SK-N-SH (cell line): ENCODE results near the gene BNC2. TPM values are rescaled to one million over a fixed set of nuclear protein-coding genes. Genes with fewer than 3 reads are reported as not detected.
A peak's percentile ranks its signal among the peaks of the same experiment; 100 is the strongest.
"Not testable (repeated sequence)": the region's sequence is repeated elsewhere in the genome, so short reads cannot be mapped to it uniquely, and the experiment has no call there.

Experiments used
- CTCF ChIA-PET: fragments of 300-600, 350-600 bp; formaldehyde crosslinking; extraction: SDS; loops from one replicate; lab custom pipeline; 2021; lab: Yijun Ruan, JAX
- POLR2A ChIA-PET: fragments of 350-600 bp; sonication (Branson Sonifier 250); formaldehyde crosslinking; extraction: SDS; loops from one replicate; lab custom pipeline; 2020; ENCODE audit warnings: antibody characterized with exemption, inconsistent platforms; lab: Yijun Ruan, JAX
- DNase-seq: peaks from one replicate; pipeline ENCODE4 v3.0.0; 2012
- H2AFZ ChIP-seq: fragments of 200-600 bp; sonication (generic); 2 replicates; pipeline ENCODE4 v1.8.1; 2016; ENCODE audit warnings: antibody characterized with exemption, mild to moderate bottlenecking, low read depth
- H3F3A ChIP-seq: fragments of 200-600 bp; sonication (generic); replicated peaks from 2 replicates; pipeline ENCODE3; 2016; ENCODE audit warnings: antibody characterized with exemption, mild to moderate bottlenecking; ENCODE audit not compliant: insufficient read depth
- H3K27ac ChIP-seq, 2 experiments: fragments of 200-500 bp in 1 of 2; fragments of 200-600 bp in 1 of 2; sonication (Bioruptor generic) in 1 of 2; sonication (generic), shearing (Covaris generic) in 1 of 2; 2 replicates each; pipeline versions ENCODE4 v1.5.1 to v1.6.1; 2014 to 2016; ENCODE audit warnings: low read depth in 2 of 2, inconsistent platforms in 1 of 2, low read length in 1 of 2, mild to moderate bottlenecking in 1 of 2, mixed read lengths in 1 of 2
- H3K27me3 ChIP-seq: fragments of 200-600 bp; sonication (generic), shearing (Covaris generic); 2 replicates; pipeline ENCODE4 v1.6.1; 2016; ENCODE audit warnings: mixed run types; ENCODE audit not compliant: insufficient read depth
- H3K36me3 ChIP-seq, 2 experiments: fragments of 200-500 bp in 1 of 2; fragments of 200-600 bp in 1 of 2; sonication (Bioruptor generic) in 1 of 2; sonication (generic) in 1 of 2; replicated peaks in 1 of 2; 2 replicates each; pipeline versions ENCODE3 to v1.5.1; 2014 to 2016; ENCODE audit warnings: low read length in 1 of 2, mild to moderate bottlenecking in 1 of 2; ENCODE audit not compliant: insufficient read depth in 2 of 2, control insufficient read depth in 1 of 2
- H3K4me1 ChIP-seq, 2 experiments: fragments of 200-500 bp in 1 of 2; fragments of 200-600 bp in 1 of 2; sonication (Bioruptor generic) in 1 of 2; sonication (generic), shearing (Covaris generic) in 1 of 2; 2 replicates each; pipeline versions ENCODE4 v1.5.1 to v1.6.1; 2014 to 2016; ENCODE audit warnings: low read depth in 1 of 2, low read length in 1 of 2, mixed run types in 1 of 2; ENCODE audit not compliant: insufficient read depth in 2 of 2, control insufficient read depth in 1 of 2
- H3K4me2 ChIP-seq: fragments of 200-600 bp; sonication (generic), shearing (Covaris generic); 2 replicates; pipeline ENCODE4 v1.6.1; 2017; ENCODE audit warnings: mixed run types
- H3K4me3 ChIP-seq, 2 experiments: fragments of 200-500 bp in 1 of 2; fragments of 200-600 bp in 1 of 2; sonication (Bioruptor generic) in 1 of 2; sonication (generic), shearing (Covaris generic) in 1 of 2; 2 replicates each; pipeline versions ENCODE4 v1.5.1 to v1.8.1; 2014 to 2016; ENCODE audit warnings: low read depth in 2 of 2, inconsistent platforms in 1 of 2, low read length in 1 of 2, mild to moderate bottlenecking in 1 of 2, mixed read lengths in 1 of 2, moderate library complexity in 1 of 2
- H3K79me2 ChIP-seq: fragments of 200-600 bp; sonication (generic); 2 replicates; pipeline ENCODE4 v1.8.1; 2017; ENCODE audit warnings: mild to moderate bottlenecking; ENCODE audit not compliant: insufficient read depth
- H3K9ac ChIP-seq: fragments of 200-600 bp; sonication (generic); 2 replicates; pipeline ENCODE4 v1.6.1; 2017; ENCODE audit warnings: mixed run types
- H3K9me2 ChIP-seq: fragments of 200-600 bp; sonication (generic); 2 replicates; pipeline ENCODE4 v1.6.1; 2017; ENCODE audit warnings: mixed run types
- H3K9me3 ChIP-seq: fragments of 200-600 bp; sonication (generic); 2 replicates; pipeline ENCODE4 v1.6.1; 2017; ENCODE audit warnings: mixed run types, mild to moderate bottlenecking, moderate library complexity
- H4K20me1 ChIP-seq: fragments of 200-600 bp; sonication (generic); 2 replicates; pipeline ENCODE4 v1.6.1; 2017; ENCODE audit warnings: mild to moderate bottlenecking, mixed run types; ENCODE audit not compliant: insufficient read depth
- FOSL2 ChIP-seq: IDR thresholded peaks from 2 replicates; pipeline ENCODE4 v1.4.0; 2012; ENCODE audit warnings: low read depth, mild to moderate bottlenecking, moderate library complexity, borderline replicate concordance
- FOXJ3 ChIP-seq: sonication (generic); formaldehyde crosslinking; IDR thresholded peaks from 2 replicates; pipeline ENCODE4 v1.5.1; 2020; ENCODE audit warnings: mild to moderate bottlenecking, missing genetic modification reagents
- JUND ChIP-seq: IDR thresholded peaks from 2 replicates; pipeline ENCODE4 v1.4.0; 2012
- MEF2A ChIP-seq: IDR thresholded peaks from 2 replicates; pipeline ENCODE4 v1.4.0; 2012; ENCODE audit warnings: low read depth, borderline replicate concordance
- POLR2AphosphoS5 ChIP-seq: IDR thresholded peaks from 2 replicates; pipeline ENCODE4 v1.6.1; 2012; ENCODE audit warnings: low read depth, low read length
- RFX5 ChIP-seq: IDR thresholded peaks from 2 replicates; pipeline ENCODE4 v1.6.1; 2012; ENCODE audit warnings: mild to moderate bottlenecking, improper control_type of control experiment, low read length
- SMC3 ChIP-seq: IDR thresholded peaks from 2 replicates; pipeline ENCODE4 v1.6.1; 2012; ENCODE audit warnings: low read depth, low read length, improper control_type of control experiment
- TAF1 ChIP-seq: IDR thresholded peaks from 2 replicates; pipeline ENCODE4 v1.6.1; 2012; ENCODE audit warnings: low read depth, mild to moderate bottlenecking, low read length, moderate library complexity, borderline replicate concordance
- TCF12 ChIP-seq: IDR thresholded peaks from 2 replicates; pipeline ENCODE4 v1.4.0; 2012
- USF1 ChIP-seq: IDR thresholded peaks from 2 replicates; pipeline ENCODE4 v1.4.0; 2012; ENCODE audit warnings: low read depth, borderline replicate concordance
- USF2 ChIP-seq: fragments of 150-350 bp; IDR thresholded peaks from 2 replicates; pipeline ENCODE4 v1.6.1; 2017; ENCODE audit warnings: antibody characterized with exemption, low read length, low read depth, borderline replicate concordance
- YY1 ChIP-seq: IDR thresholded peaks from 2 replicates; pipeline ENCODE4 v1.4.0; 2012; ENCODE audit warnings: low read depth, mild to moderate bottlenecking
- WGBS: methylation state at CpG from one replicate; pipeline ENCODE4 v1.1.6; 2017; ENCODE audit warnings: low lambda C conversion rate; 5-methylcytosine and 5-hydroxymethylcytosine counted together
- polyA plus RNA-seq, 3 experiments: library from polyadenylated mRNA; depleted of rRNA; stranded (reverse); fragments of >200 nt; gene quantifications; 2 replicates each; pipeline ENCODE4 v1.2.3, GENCODE V29; 2012

The BNC2 gene
- polyA plus RNA-seq, 1 of the 3 experiments (the other 2 are of a cell fraction): 8.8 TPM

- TF ChIP-seq TAF1 (no peak), USF2 (no peak)
Observed at GRCh38 chr9:16484180-16484579, 386.3 kb downstream of the BNC2 start (continued).

GRCh38 chr9:16482764-16483163 lies 387.7 kb downstream of the BNC2 start:
- Histone ChIP-seq H3K4me2 (no peak overlapping the region), H4K20me1 (no peaks in the 10 kb centered on the region), H3K9me2 (no peaks in the 10 kb centered on the region), H3K27ac (no peak overlapping the region), H3K79me2 (no peaks in the 10 kb centered on the region), H3K4me3 (no peak overlapping the region), H3K4me1 (peaks cover 0 to 11% of the 10 kb centered on the region in 2 experiments; a peak in 2 of 4 replicates), H3K36me3 (no peaks in the 10 kb centered on the region), H3K27me3 (no peaks in the 10 kb centered on the region), H3K9ac (no peak overlapping the region), H2AFZ (no peak overlapping the region), H3F3A (no peaks in the 10 kb centered on the region), H3K9me3 (no peaks in the 10 kb centered on the region)
- CTCF ChIA-PET: no interaction called here
- no peak for DNase-seq
- TF ChIP-seq FOSL2 (peak; percentile 18; the same call in 1 of the 2 replicates), TCF12 (peak; percentile 6; the same call in 1 of the 2 replicates), SMC3 (no peak), POLR2AphosphoS5 (no peak), FOXJ3 (CRISPR knock-in tag) (no peak), YY1 (no peak), JUND (no peak), RFX5 (no peak)
- POLR2A ChIA-PET: no interaction called here
- 82% methylated on average over 6 of the region's 6 CpGs for WGBS

GRCh38 chr9:16480584-16480983 lies 389.9 kb downstream of the BNC2 start:
- DNase-seq, H3K4me3 ChIP-seq, CTCF ChIA-PET, H3K79me2 ChIP-seq, H3K27me3 ChIP-seq, H3F3A ChIP-seq, H3K9me3 ChIP-seq, H2AFZ ChIP-seq, H3K27ac ChIP-seq, H3K9ac ChIP-seq, H3K36me3 ChIP-seq, H4K20me1 ChIP-seq, POLR2A ChIA-PET, H3K9me2 ChIP-seq, H3K4me2 ChIP-seq: not testable (repeated sequence)
- WGBS: 100% methylated on average over 5 of the region's 20 CpGs
- peaks cover 0 to 11% of the 10 kb centered on the region in 2 experiments; a peak in 2 of 4 replicates for H3K4me1 ChIP-seq

GRCh38 chr9:16475996-16476395 lies 394.5 kb downstream of the BNC2 start:
- WGBS: 91% methylated on average over 7 of the region's 7 CpGs
- Histone ChIP-seq H3K79me2 (no peaks in the 10 kb centered on the region), H4K20me1 (no peaks in the 10 kb centered on the region), H3F3A (no peaks in the 10 kb centered on the region), H3K27me3 (no peaks in the 10 kb centered on the region), H3K4me2 (no peak overlapping the region), H2AFZ (no peak overlapping the region), H3K4me3 (no peak overlapping the region), H3K27ac (no peak overlapping the region), H3K9me2 (no peaks in the 10 kb centered on the region), H3K9me3 (no peaks in the 10 kb centered on the region), H3K9ac (no peak overlapping the region), H3K36me3 (peaks cover 0 to 5% of the 10 kb centered on the region in 2 experiments), H3K4me1 (no peaks in the 10 kb centered on the region; a peak in 1 of 4 replicates)
- no peak for DNase-seq
- TF ChIP-seq SMC3 (no peak), TCF12 (no peak), MEF2A (no peak), USF1 (no peak)
- POLR2A ChIA-PET: no interaction called here
- CTCF ChIA-PET: no interaction called here
